K562 treated with DMSO at 1 percent for 12 hours (cell line): ENCODE measurements around the gene JAKMIP1. TPM values are rescaled to one million over a fixed set of nuclear protein-coding genes. Genes with fewer than 3 reads are reported as not detected.

Experiments
- total RNA-seq: library from RNA; unstranded; fragments of 300-600 nt; gene quantifications from 2 replicates; pipeline ENCODE4 v1.2.3, GENCODE V29; 2022; ENCODE audit not compliant: insufficient read depth

Gene JAKMIP1
- total RNA-seq, result not detected in 2 replicates

DNA sequence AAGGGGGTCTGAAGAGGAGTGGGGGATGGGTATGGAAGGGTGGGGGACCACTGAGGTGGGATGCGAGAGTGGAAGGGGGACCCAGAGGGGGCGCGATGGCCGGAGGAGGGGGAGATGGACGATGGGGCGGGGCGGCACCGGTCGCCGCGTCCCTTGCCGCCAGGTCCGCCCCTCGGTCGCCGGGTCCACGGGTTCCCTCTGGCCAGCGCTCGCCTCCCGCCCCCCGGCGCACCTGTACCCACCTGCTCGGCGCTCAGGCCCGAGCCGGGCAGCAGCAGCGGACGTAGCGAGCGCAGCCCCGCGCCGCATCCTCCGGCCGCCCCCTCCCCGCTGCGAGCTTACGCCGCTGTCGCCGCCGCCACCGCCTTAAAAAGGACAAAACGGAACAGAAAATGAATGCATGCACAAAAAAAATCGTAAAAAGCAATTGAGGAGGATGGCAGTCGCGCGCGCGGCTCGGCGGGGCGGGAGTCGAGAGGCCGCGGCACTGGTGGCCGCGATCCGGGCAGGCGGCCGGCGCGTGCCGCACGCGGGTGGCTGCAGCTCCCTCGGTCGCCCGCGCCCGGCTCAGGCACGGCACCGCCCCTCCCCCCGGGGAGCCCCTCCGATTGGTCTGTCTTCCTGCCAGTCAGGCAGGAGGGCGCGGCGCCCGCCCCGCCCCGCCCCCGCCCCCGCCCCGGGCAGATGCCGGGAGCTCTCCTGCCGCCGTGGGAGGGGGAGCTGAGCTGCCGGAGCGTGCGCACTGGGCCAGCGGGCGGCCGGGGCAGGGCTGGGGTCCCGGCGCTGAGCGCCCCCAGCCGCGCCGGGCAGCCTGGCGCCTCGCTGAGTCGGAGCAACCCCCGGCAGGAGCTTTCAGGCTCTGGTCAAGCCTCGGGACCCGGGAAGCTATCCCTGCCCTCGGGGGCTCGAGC is at the start of gene JAKMIP1:
TSS of gene JAKMIP1 (minus strand) at position 539 of the 911 bp plus-strand sequence. CDS start 87,699 bp downstream, outside the sequence.

GRCh38 chr4:6018331-6018730 is 182.0 kb downstream of the JAKMIP1 start, which contains the start of gene C4orf50:
C4orf50 (minus strand) TSS chr4:6018431.

Other genes with a start within 250 kb of the JAKMIP1 start
- gene C4orf50, start 182.1 kb downstream of the JAKMIP1 start, total RNA-seq, result not detected in 2 replicates
- gene WFS1, start 69.3 kb upstream of the JAKMIP1 start, total RNA-seq, result 0.28 and 0.85 TPM in 2 replicates